WTC11 (cell line): ENCODE data around the gene LPP. TPM values are rescaled to one million over a fixed set of nuclear protein-coding genes. Genes with fewer than 3 reads are reported as not detected.

Experiments used
- ATAC-seq: fragments of 200-7000 bp; cut with Tn5 transposase; 2 replicates; pipeline ENCODE4 v1.10.0; 2021; ENCODE audit warnings: mild to moderate bottlenecking, moderate library complexity
- CTCF ChIA-PET: fragments of 300-600 bp; sonication (Branson Sonifier 250); formaldehyde crosslinking; loops from one replicate; lab custom pipeline; 2021; ENCODE audit warnings: antibody characterized with exemption; lab: Charles Lee
- POLR2A ChIA-PET: fragments of 350-600 bp; sonication (Branson Sonifier 250); formaldehyde crosslinking; loops from one replicate; lab custom pipeline; 2021; ENCODE audit warnings: antibody characterized with exemption; lab: Charles Lee
- DNase-seq: peaks from one replicate; pipeline ENCODE4 v3.0.0; 2021; ENCODE audit warnings: low spot score
- H3K27ac Mint-ChIP-seq: 2 replicates; pipeline ENCODE4 v1.8.0; 2021; ENCODE audit warnings: mixed read lengths
- H3K27me3 Mint-ChIP-seq: 2 replicates; pipeline ENCODE4 v1.8.0; 2021; ENCODE audit warnings: low read depth, mild to moderate bottlenecking, moderate library complexity, mixed read lengths
- H3K36me3 Mint-ChIP-seq: 2 replicates; pipeline ENCODE4 v1.8.0; 2021; ENCODE audit warnings: mixed read lengths
- H3K4me1 Mint-ChIP-seq: 2 replicates; pipeline ENCODE4 v1.8.0; 2022; ENCODE audit warnings: mixed read lengths
- H3K4me3 Mint-ChIP-seq: 2 replicates; pipeline ENCODE4 v1.8.0; 2021; ENCODE audit warnings: mild to moderate bottlenecking, moderate library complexity, mixed read lengths
- H3K9me3 Mint-ChIP-seq: 2 replicates; pipeline ENCODE4 v1.8.0; 2021; ENCODE audit warnings: mixed read lengths
- AR ChIP-seq: fragments of 250-450 bp; sonication (Bioruptor Pico); IDR thresholded peaks from 2 replicates; pipeline ENCODE4 v1.9.0; 2021; ENCODE audit warnings: mild to moderate bottlenecking
- CDX4 ChIP-seq: fragments of 250-450 bp; sonication (Bioruptor Pico); IDR thresholded peaks from 2 replicates; pipeline ENCODE4 v1.9.0; 2021; ENCODE audit warnings: moderate library complexity, mild to moderate bottlenecking, inconsistent platforms, borderline replicate concordance
- CREB1 ChIP-seq: sonication (generic); formaldehyde crosslinking; IDR thresholded peaks from 2 replicates; pipeline ENCODE4 v1.8.0; 2023; ENCODE audit warnings: mild to moderate bottlenecking, missing genetic modification reagents
- CREM ChIP-seq: sonication (generic); formaldehyde crosslinking; IDR thresholded peaks from 2 replicates; pipeline ENCODE4 v1.8.1; 2022; ENCODE audit warnings: mild to moderate bottlenecking, missing genetic modification reagents, moderate library complexity
- E2F4 ChIP-seq: sonication (generic); formaldehyde crosslinking; IDR thresholded peaks from 2 replicates; pipeline ENCODE4 v1.8.1; 2022; ENCODE audit warnings: low read depth, mild to moderate bottlenecking, moderate library complexity, missing genetic modification reagents, borderline replicate concordance
- ELF4 ChIP-seq: sonication (generic); formaldehyde crosslinking; IDR thresholded peaks from 2 replicates; pipeline ENCODE4 v1.8.1; 2022; ENCODE audit warnings: low read depth, mild to moderate bottlenecking, moderate library complexity, missing genetic modification reagents
- ERG ChIP-seq: fragments of 250-450 bp; sonication (Bioruptor Pico); IDR thresholded peaks from 2 replicates; pipeline ENCODE4 v1.8.0; 2021; ENCODE audit warnings: mild to moderate bottlenecking
- GRHL2 ChIP-seq: fragments of 250-450 bp; sonication (Bioruptor Pico); IDR thresholded peaks from 2 replicates; pipeline ENCODE4 v1.8.0; 2022; ENCODE audit warnings: mild to moderate bottlenecking, moderate library complexity; ENCODE audit not compliant: insufficient replicate concordance, severe bottlenecking
- MAX ChIP-seq: sonication (generic); formaldehyde crosslinking; IDR thresholded peaks from 2 replicates; pipeline ENCODE4 v1.8.0; 2022; ENCODE audit warnings: mild to moderate bottlenecking, missing genetic modification reagents
- MXD4 ChIP-seq: fragments of 250-450 bp; sonication (Bioruptor Pico); IDR thresholded peaks from 2 replicates; pipeline ENCODE4 v1.8.0; 2021; ENCODE audit warnings: mild to moderate bottlenecking, moderate library complexity, borderline replicate concordance
- NR2C2 ChIP-seq: sonication (generic); formaldehyde crosslinking; IDR thresholded peaks from 2 replicates; pipeline ENCODE4 v1.8.0; 2022; ENCODE audit warnings: mild to moderate bottlenecking, missing genetic modification reagents
- PREB ChIP-seq: sonication (generic); formaldehyde crosslinking; IDR thresholded peaks from 2 replicates; pipeline ENCODE4 v1.8.1; 2022; ENCODE audit warnings: mild to moderate bottlenecking, missing genetic modification reagents, moderate library complexity, borderline replicate concordance
- STAT6 ChIP-seq: sonication (generic); formaldehyde crosslinking; conservative IDR thresholded peaks from 2 replicates; pipeline ENCODE4 v1.8.1; 2023; ENCODE audit warnings: mild to moderate bottlenecking, low read depth, missing genetic modification reagents, moderate library complexity
- TCF7 ChIP-seq: sonication (generic); formaldehyde crosslinking; IDR thresholded peaks from 2 replicates; pipeline ENCODE4 v1.8.0; 2022; ENCODE audit warnings: mild to moderate bottlenecking, low read depth, missing genetic modification reagents, moderate library complexity
- USF2 ChIP-seq: sonication (generic); formaldehyde crosslinking; IDR thresholded peaks from 2 replicates; pipeline ENCODE4 v1.8.1; 2023; ENCODE audit warnings: mild to moderate bottlenecking, missing genetic modification reagents, moderate library complexity
- ZBTB43 ChIP-seq: sonication (generic); formaldehyde crosslinking; IDR thresholded peaks from 2 replicates; pipeline ENCODE4 v1.8.1; 2023; ENCODE audit warnings: mild to moderate bottlenecking, missing genetic modification reagents
- ZNF396 ChIP-seq: fragments of 250-450 bp; sonication (Bioruptor Pico); IDR thresholded peaks from 2 replicates; pipeline ENCODE4 v1.8.0; 2021; ENCODE audit warnings: mild to moderate bottlenecking, moderate library complexity, borderline replicate concordance
- total RNA-seq: library from RNA; stranded (reverse); gene quantifications from 3 replicates; pipeline ENCODE4 v1.2.3, GENCODE V29; 2021

Gene LPP
- total RNA-seq, 1 experiment from 2014 or later = 49.6 TPM

- TF ChIP-seq ZNF396 (no peak), TCF7 (CRISPR knock-in tag) (no peak), ZBTB43 (no peak), USF2 (no peak), MXD4 (CRISPR knock-in tag) (no peak), MAX (CRISPR knock-in tag) (no peak), ERG (no peak)
Measured at GRCh38 chr3:188125076-188125475, 28.9 kb upstream of the LPP start (continued).

GRCh38 chr3:188126276-188126675 lies 27.7 kb upstream of the LPP start:
- no peaks in the 10 kb centered on the region; the same call in 1 of the 2 replicates for H3K27me3 Mint-ChIP-seq
- TF ChIP-seq GRHL2 (no peak), NR2C2 (no peak), CREB1 (CRISPR knock-in tag) (no peak), AR (no peak), CDX4 (CRISPR knock-in tag) (no peak), CREM (CRISPR knock-in tag) (no peak), ZNF396 (no peak), TCF7 (CRISPR knock-in tag) (no peak), PREB (no peak), ELF4 (CRISPR knock-in tag) (no peak)
- TF ChIP-seq, all 79 proteins: peak for 0
- ChIA-PET CTCF (no interaction called here), POLR2A (no interaction called here)
- Mint-ChIP-seq H3K36me3 (no peaks in the 10 kb centered on the region), H3K4me3 (no peak overlapping the region), H3K4me1 (peaks cover 6% of the 10 kb centered on the region), H3K27ac (no peak overlapping the region), H3K9me3 (no peaks in the 10 kb centered on the region)
- ATAC-seq = no peak
- no peak for DNase-seq

GRCh38 chr3:188126934-188127333 lies 27.0 kb upstream of the LPP start:
- Mint-ChIP-seq H3K4me1 (peaks cover 9% of the 10 kb centered on the region), H3K9me3 (no peaks in the 10 kb centered on the region), H3K4me3 (no peak overlapping the region), H3K36me3 (no peaks in the 10 kb centered on the region), H3K27me3 (no peaks in the 10 kb centered on the region; the same call in 1 of the 2 replicates), H3K27ac (no peak overlapping the region)
- POLR2A ChIA-PET = no interaction called here
- ATAC-seq (no peak), DNase-seq (no peak)
- CTCF ChIA-PET = interaction anchor here (1.1 kb wide), 2 partner anchors 381 to 387 kb away, joined by 3 to 5 read pairs; partner anchors contain the start of gene BCL6
- no peak for TF ChIP-seq ERG
- no peak for TF ChIP-seq MXD4 (CRISPR knock-in tag)
- TF ChIP-seq STAT6 (CRISPR knock-in tag) = no peak
- no peak for TF ChIP-seq E2F4 (CRISPR knock-in tag)
